G401.6 (cell line): ENCODE results near the gene FOXB1.

Experiments
- FAIRE-seq: peaks from 2 replicates; lab custom pipeline; 2012; peaks lifted over from hg19 to GRCh38; lab: Jason Lieb, UNC

Gene FOXB1

GRCh38 chr15:60004009-60004845 lies at the start of gene FOXB1:
Gene FOXB1 (plus strand): TSS chr15:60004311. CDS start chr15:60004964, 653 bp downstream.
- FAIRE-seq = no peak

- FAIRE-seq = no peak
These were observed 45.8 kb upstream of the FOXB1 start for GRCh38 chr15:59958288-59958687.

GRCh38 chr15:59960318-59960717 lies 43.8 kb upstream of the FOXB1 start:
- no peak for FAIRE-seq

GRCh38 chr15:59963322-59963721 lies 40.8 kb upstream of the FOXB1 start:
- no peak for FAIRE-seq

GRCh38 chr15:59963925-59964324 lies 40.2 kb upstream of the FOXB1 start:
- no peak for FAIRE-seq

GRCh38 chr15:59965741-59966140 lies 38.4 kb upstream of the FOXB1 start:
- no peak for FAIRE-seq

GRCh38 chr15:59966262-59966661 lies 37.8 kb upstream of the FOXB1 start:
- FAIRE-seq = no peak

- FAIRE-seq = no peak
These were observed 35.8 kb upstream of the FOXB1 start for GRCh38 chr15:59968314-59968713.

GRCh38 chr15:59972241-59972640 lies 31.9 kb upstream of the FOXB1 start:
- FAIRE-seq = no peak

- FAIRE-seq = no peak
These were observed 27.4 kb upstream of the FOXB1 start for GRCh38 chr15:59976480-59977271.

- no peak for FAIRE-seq
These were observed 12.3 kb upstream of the FOXB1 start for GRCh38 chr15:59991834-59992233.

GRCh38 chr15:59993041-59993750 lies 10.9 kb upstream of the FOXB1 start:
- FAIRE-seq = no peak

GRCh38 chr15:59993950-59994401 lies 10.1 kb upstream of the FOXB1 start:
- no peak for FAIRE-seq

GRCh38 chr15:59994526-59994887 lies 9.6 kb upstream of the FOXB1 start:
- FAIRE-seq = no peak

GRCh38 chr15:59994888-59995557 lies 9.1 kb upstream of the FOXB1 start:
- no peak for FAIRE-seq

GRCh38 chr15:59995568-59996297 lies 8.4 kb upstream of the FOXB1 start:
- no peak for FAIRE-seq

GRCh38 chr15:59996298-59997041 lies 7.6 kb upstream of the FOXB1 start:
- no peak for FAIRE-seq

GRCh38 chr15:59997070-59997701 lies 6.9 kb upstream of the FOXB1 start:
- FAIRE-seq = no peak

GRCh38 chr15:59998305-59998949 lies 5.7 kb upstream of the FOXB1 start:
- no peak for FAIRE-seq
